Endothelial cell of umbilical vein (primary cell): Measurements from ENCODE around the gene FUT9.

Source experiments
- CTCF ChIP-seq, 2 donors: IDR thresholded peaks; 1 replicate in 1 of 2; 2 replicates in 1 of 2; pipeline ENCODE4 v1.5.1; 2011; ENCODE audit warnings: low read length in 2 of 2, mild to moderate bottlenecking in 2 of 2, moderate library complexity in 2 of 2, control low read depth in 1 of 2, inconsistent platforms in 1 of 2, low read depth in 1 of 2; ENCODE audit not compliant: insufficient read depth in 1 of 2; ENCODE audit errors: extremely low read depth in 1 of 2
- POLR2A ChIP-seq: IDR thresholded peaks from 2 replicates; pipeline ENCODE4 v1.6.1; 2012; ENCODE audit warnings: low read depth, mild to moderate bottlenecking, control low read depth, low read length
- POLR2AphosphoS5 ChIP-seq: IDR thresholded peaks from 2 replicates; pipeline ENCODE4 v1.6.1; 2012; ENCODE audit warnings: low read depth, mild to moderate bottlenecking, control low read depth, low read length, moderate library complexity; ENCODE audit not compliant: insufficient read depth

- TF ChIP-seq CTCF (IDR thresholded peaks at IDR 0.05; ENCODE audit: extremely low read depth in 1 of 2, insufficient read depth in 1 of 2, low read depth in 1 of 2, low read length in 2 of 2) (no peak), POLR2A (no peak), POLR2AphosphoS5 (no peak)
Observed at GRCh38 chr6:96060249-96060648, 44.5 kb downstream of the FUT9 start.
